GM19035 (cell line): ENCODE results near the gene KRCC1.
"Not testable (repeated sequence)": the region's sequence is repeated elsewhere in the genome, so short reads cannot be mapped to it uniquely, and the experiment has no call there.

Experiments used
- ATAC-seq: cut with Tn5 transposase; IDR thresholded peaks from one replicate; pipeline ENCODE4 v1.9.1; 2021; ENCODE audit not compliant: unreplicated experiment

Gene KRCC1

GRCh38 chr2:88003074-88003755 is 52.4 kb downstream of the KRCC1 start:
- ATAC-seq = no peak

- ATAC-seq = no peak
Measured at GRCh38 chr2:88002359-88002707, 53.2 kb downstream of the KRCC1 start.

- ATAC-seq = not testable (repeated sequence)
Measured at GRCh38 chr2:88000474-88000873, 55.1 kb downstream of the KRCC1 start.

- ATAC-seq = no peak
Measured at GRCh38 chr2:87996570-87996969, 59.0 kb downstream of the KRCC1 start.

- ATAC-seq = no peak
Measured at GRCh38 chr2:87995756-87996155, 59.8 kb downstream of the KRCC1 start.

GRCh38 chr2:87994304-87994850 is 61.2 kb downstream of the KRCC1 start:
- ATAC-seq = not testable (repeated sequence)

GRCh38 chr2:87992569-87992968 is 63.0 kb downstream of the KRCC1 start:
- ATAC-seq = not testable (repeated sequence)

- ATAC-seq = not testable (repeated sequence)
Measured at GRCh38 chr2:87987473-87987872, 68.1 kb downstream of the KRCC1 start.

- not testable (repeated sequence) for ATAC-seq
Measured at GRCh38 chr2:87985902-87986301, 69.7 kb downstream of the KRCC1 start.

GRCh38 chr2:87981182-87981581 is 74.4 kb downstream of the KRCC1 start:
- not testable (repeated sequence) for ATAC-seq
